Ectodermal cell (in vitro differentiated cells): ENCODE results near the gene FCGR3B.
"Not testable (repeated sequence)": the region's sequence is repeated elsewhere in the genome, so short reads cannot be mapped to it uniquely, and the experiment has no call there.

Experiments
- H3K27ac ChIP-seq: 2 replicates; pipeline ENCODE4 v1.7.0; 2013; ENCODE audit warnings: mild to moderate bottlenecking, low read depth, low read length; ENCODE audit not compliant: insufficient read depth, poor library complexity, severe bottlenecking
- H3K27me3 ChIP-seq: 2 replicates; pipeline ENCODE4 v1.7.0; 2013; ENCODE audit warnings: mild to moderate bottlenecking, low read length; ENCODE audit not compliant: insufficient read depth, control insufficient read depth, poor library complexity, severe bottlenecking
- H3K36me3 ChIP-seq: one replicate; pipeline ENCODE4 v1.7.0; 2013; ENCODE audit warnings: low read length; ENCODE audit not compliant: control insufficient read depth, insufficient read depth
- H3K4me1 ChIP-seq: one replicate; pipeline ENCODE4 v1.7.0; 2013; ENCODE audit warnings: low read length; ENCODE audit not compliant: control insufficient read depth, insufficient read depth
- H3K4me3 ChIP-seq: 2 replicates; pipeline ENCODE4 v1.7.0; 2013; ENCODE audit warnings: low read depth, low read length, control low read depth; ENCODE audit not compliant: insufficient read depth
- H3K9me3 ChIP-seq: 2 replicates; pipeline ENCODE4 v1.7.0; 2013; ENCODE audit warnings: mild to moderate bottlenecking, low read length, moderate library complexity; ENCODE audit not compliant: control insufficient read depth
- WGBS, 2 experiments: methylation state at CpG; one replicate each; pipeline ENCODE4 v1.1.7; 2013; ENCODE audit warnings: missing lambda C conversion rate in 2 of 2; 5-methylcytosine and 5-hydroxymethylcytosine counted together

Gene FCGR3B

GRCh38 chr1:161588596-161588995 lies 42.4 kb downstream of the FCGR3B start:
- H3K27me3 ChIP-seq, H3K4me1 ChIP-seq, H3K9me3 ChIP-seq, H3K27ac ChIP-seq, H3K36me3 ChIP-seq, H3K4me3 ChIP-seq: not testable (repeated sequence)
- WGBS, 2 experiments: no CpG with 5 or more reads among the region's 6 CpGs

- WGBS, 2 experiments: no CpG with 5 or more reads among the region's 4 CpGs
- not testable (repeated sequence) for H3K27ac ChIP-seq, H3K4me3 ChIP-seq, H3K9me3 ChIP-seq, H3K36me3 ChIP-seq, H3K4me1 ChIP-seq, H3K27me3 ChIP-seq
Measured at GRCh38 chr1:161582882-161583281, 48.1 kb downstream of the FCGR3B start.

- H3K9me3 ChIP-seq, H3K4me3 ChIP-seq, H3K27ac ChIP-seq, H3K4me1 ChIP-seq, H3K27me3 ChIP-seq, H3K36me3 ChIP-seq: not testable (repeated sequence)
- WGBS, 2 experiments: no CpG with 5 or more reads among the region's 4 CpGs
Measured at GRCh38 chr1:161580879-161581537, 50.0 kb downstream of the FCGR3B start.

- H3K36me3 ChIP-seq, H3K9me3 ChIP-seq, H3K27me3 ChIP-seq, H3K4me3 ChIP-seq, H3K27ac ChIP-seq, H3K4me1 ChIP-seq: not testable (repeated sequence)
- no CpG with 5 or more reads among the region's 8 CpGs for WGBS, 2 experiments
Measured at GRCh38 chr1:161579856-161580507, 51.0 kb downstream of the FCGR3B start.

GRCh38 chr1:161576676-161577075 lies 54.3 kb downstream of the FCGR3B start:
- not testable (repeated sequence) for H3K27me3 ChIP-seq, H3K4me3 ChIP-seq, H3K9me3 ChIP-seq, H3K36me3 ChIP-seq, H3K4me1 ChIP-seq, H3K27ac ChIP-seq
